ENCODE measurements around the gene GRK2.

- TF ChIP-seq CTCF (conservative IDR thresholded peaks at IDR 0.05 in 1 of 2, IDR thresholded peaks at IDR 0.05 in 1 of 2; ENCODE audit: extremely low read depth in 1 of 2, insufficient read depth in 1 of 2, low read depth in 1 of 2, low read length in 2 of 2): no peak
- TF ChIP-seq EZH2 (IDR thresholded peaks at IDR 0.05; ENCODE audit: borderline replicate concordance, low read length): no peak
Measured at GRCh38 chr11:67308031-67308866, 42.0 kb downstream of the GRK2 start.

Data from mammary epithelial cell (primary cell).